HL-60 (cell line): Measurements from ENCODE around the gene SPACA4.

ENCODE experiments used
- DNase-seq, 2 experiments: peaks; one replicate each; pipeline ENCODE4 v3.0.0-alpha.2; 2010 to 2020; ENCODE audit warnings: low read depth in 1 of 2, low spot score in 1 of 2
- H3K27ac ChIP-seq: fragments of 250-450 bp; sonication (Bioruptor Pico); replicated peaks from 2 replicates; pipeline ENCODE4 v1.5.1; 2020; ENCODE audit warnings: mild to moderate bottlenecking, moderate library complexity
- H3K27me3 ChIP-seq: fragments of 250-450 bp; sonication (Bioruptor Pico); 2 replicates; pipeline ENCODE4 v1.5.1; 2021; ENCODE audit warnings: mild to moderate bottlenecking, moderate library complexity; ENCODE audit not compliant: insufficient read depth, poor library complexity, severe bottlenecking
- H3K4me3 ChIP-seq: replicated peaks from 2 replicates; pipeline ENCODE4 v1.5.1; 2011; ENCODE audit warnings: mild to moderate bottlenecking, control low read depth, low read length; ENCODE audit not compliant: insufficient read depth
- GABPA ChIP-seq: IDR thresholded peaks from 2 replicates; pipeline ENCODE4 v1.6.1; 2012; ENCODE audit warnings: low read depth
- POLR2AphosphoS5 ChIP-seq: IDR thresholded peaks from 2 replicates; pipeline ENCODE4 v1.6.1; 2012; ENCODE audit warnings: low read depth
- SPI1 ChIP-seq: IDR thresholded peaks from 2 replicates; pipeline ENCODE4 v1.6.1; 2012; ENCODE audit warnings: low read depth, mild to moderate bottlenecking, borderline replicate concordance
- long read RNA-seq: library from polyadenylated mRNA; unstranded; transcript quantifications from one replicate; pipeline ENCODE4 v2.0.0, GENCODE V29; 2020
- TF ChIP-seq, protein P1 (sequence below): IDR thresholded peaks from one replicate; pipeline ENCODE4 v1.5.1; 2011; ENCODE audit warnings: low read length, control low read depth, inconsistent platforms; ENCODE audit not compliant: insufficient read depth
- TF ChIP-seq, protein P2 (sequence below): IDR thresholded peaks from 2 replicates; pipeline ENCODE4 v1.6.1; 2012; ENCODE audit warnings: low read depth; ENCODE audit not compliant: insufficient replicate concordance

SPACA4 gene, protein sequence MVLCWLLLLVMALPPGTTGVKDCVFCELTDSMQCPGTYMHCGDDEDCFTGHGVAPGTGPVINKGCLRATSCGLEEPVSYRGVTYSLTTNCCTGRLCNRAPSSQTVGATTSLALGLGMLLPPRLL
- long read RNA-seq, result 0 reads

DNA sequence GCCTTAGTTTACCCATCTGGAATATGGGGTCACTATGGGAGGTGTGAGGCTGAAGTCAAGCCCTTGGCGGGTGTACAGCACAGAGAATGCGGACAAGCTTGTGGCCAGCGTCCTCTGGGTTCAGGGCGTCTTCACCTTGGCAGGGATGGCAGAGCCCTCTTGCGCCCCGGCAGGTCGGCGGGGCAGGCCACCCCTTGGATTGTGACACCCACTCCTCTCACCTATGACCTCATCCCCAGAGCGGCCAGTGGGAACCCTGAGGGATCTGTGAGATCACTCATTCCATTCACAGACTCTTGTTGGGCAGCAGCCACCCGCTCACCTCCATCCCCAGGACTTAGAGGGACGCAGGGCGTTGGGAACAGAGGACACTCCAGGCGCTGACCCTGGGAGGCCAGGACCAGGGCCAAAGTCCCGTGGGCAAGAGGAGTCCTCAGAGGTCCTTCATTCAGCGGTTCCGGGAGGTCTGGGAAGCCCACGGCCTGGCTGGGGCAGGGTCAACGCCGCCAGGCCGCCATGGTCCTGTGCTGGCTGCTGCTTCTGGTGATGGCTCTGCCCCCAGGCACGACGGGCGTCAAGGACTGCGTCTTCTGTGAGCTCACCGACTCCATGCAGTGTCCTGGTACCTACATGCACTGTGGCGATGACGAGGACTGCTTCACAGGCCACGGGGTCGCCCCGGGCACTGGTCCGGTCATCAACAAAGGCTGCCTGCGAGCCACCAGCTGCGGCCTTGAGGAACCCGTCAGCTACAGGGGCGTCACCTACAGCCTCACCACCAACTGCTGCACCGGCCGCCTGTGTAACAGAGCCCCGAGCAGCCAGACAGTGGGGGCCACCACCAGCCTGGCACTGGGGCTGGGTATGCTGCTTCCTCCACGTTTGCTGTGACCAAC is at the start of gene SPACA4:
Gene SPACA4 (plus strand): TSS at position 280 of the 896 bp plus-strand sequence. CDS start 237 bp downstream, at position 517.
- TF ChIP-seq, protein P1, sequence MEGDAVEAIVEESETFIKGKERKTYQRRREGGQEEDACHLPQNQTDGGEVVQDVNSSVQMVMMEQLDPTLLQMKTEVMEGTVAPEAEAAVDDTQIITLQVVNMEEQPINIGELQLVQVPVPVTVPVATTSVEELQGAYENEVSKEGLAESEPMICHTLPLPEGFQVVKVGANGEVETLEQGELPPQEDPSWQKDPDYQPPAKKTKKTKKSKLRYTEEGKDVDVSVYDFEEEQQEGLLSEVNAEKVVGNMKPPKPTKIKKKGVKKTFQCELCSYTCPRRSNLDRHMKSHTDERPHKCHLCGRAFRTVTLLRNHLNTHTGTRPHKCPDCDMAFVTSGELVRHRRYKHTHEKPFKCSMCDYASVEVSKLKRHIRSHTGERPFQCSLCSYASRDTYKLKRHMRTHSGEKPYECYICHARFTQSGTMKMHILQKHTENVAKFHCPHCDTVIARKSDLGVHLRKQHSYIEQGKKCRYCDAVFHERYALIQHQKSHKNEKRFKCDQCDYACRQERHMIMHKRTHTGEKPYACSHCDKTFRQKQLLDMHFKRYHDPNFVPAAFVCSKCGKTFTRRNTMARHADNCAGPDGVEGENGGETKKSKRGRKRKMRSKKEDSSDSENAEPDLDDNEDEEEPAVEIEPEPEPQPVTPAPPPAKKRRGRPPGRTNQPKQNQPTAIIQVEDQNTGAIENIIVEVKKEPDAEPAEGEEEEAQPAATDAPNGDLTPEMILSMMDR, result no peak
- TF ChIP-seq, protein P2, sequence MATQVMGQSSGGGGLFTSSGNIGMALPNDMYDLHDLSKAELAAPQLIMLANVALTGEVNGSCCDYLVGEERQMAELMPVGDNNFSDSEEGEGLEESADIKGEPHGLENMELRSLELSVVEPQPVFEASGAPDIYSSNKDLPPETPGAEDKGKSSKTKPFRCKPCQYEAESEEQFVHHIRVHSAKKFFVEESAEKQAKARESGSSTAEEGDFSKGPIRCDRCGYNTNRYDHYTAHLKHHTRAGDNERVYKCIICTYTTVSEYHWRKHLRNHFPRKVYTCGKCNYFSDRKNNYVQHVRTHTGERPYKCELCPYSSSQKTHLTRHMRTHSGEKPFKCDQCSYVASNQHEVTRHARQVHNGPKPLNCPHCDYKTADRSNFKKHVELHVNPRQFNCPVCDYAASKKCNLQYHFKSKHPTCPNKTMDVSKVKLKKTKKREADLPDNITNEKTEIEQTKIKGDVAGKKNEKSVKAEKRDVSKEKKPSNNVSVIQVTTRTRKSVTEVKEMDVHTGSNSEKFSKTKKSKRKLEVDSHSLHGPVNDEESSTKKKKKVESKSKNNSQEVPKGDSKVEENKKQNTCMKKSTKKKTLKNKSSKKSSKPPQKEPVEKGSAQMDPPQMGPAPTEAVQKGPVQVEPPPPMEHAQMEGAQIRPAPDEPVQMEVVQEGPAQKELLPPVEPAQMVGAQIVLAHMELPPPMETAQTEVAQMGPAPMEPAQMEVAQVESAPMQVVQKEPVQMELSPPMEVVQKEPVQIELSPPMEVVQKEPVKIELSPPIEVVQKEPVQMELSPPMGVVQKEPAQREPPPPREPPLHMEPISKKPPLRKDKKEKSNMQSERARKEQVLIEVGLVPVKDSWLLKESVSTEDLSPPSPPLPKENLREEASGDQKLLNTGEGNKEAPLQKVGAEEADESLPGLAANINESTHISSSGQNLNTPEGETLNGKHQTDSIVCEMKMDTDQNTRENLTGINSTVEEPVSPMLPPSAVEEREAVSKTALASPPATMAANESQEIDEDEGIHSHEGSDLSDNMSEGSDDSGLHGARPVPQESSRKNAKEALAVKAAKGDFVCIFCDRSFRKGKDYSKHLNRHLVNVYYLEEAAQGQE, result no peak
- no peak for TF ChIP-seq GABPA
- no peak for TF ChIP-seq SPI1
- no peak for TF ChIP-seq POLR2AphosphoS5
- H3K4me3 ChIP-seq, result no peak within 1 kb of the TSS
- H3K27me3 ChIP-seq, result no peaks in the 10 kb centered on the region
- no peak within 1 kb of the TSS for H3K27ac ChIP-seq
- no peak for DNase-seq

- H3K27me3 ChIP-seq, result peaks cover 13% of the 10 kb centered on the region
- DNase-seq, result no peak
- no peak overlapping the region for H3K4me3 ChIP-seq
- TF ChIP-seq POLR2AphosphoS5 (no peak), SPI1 (no peak)
- no peak overlapping the region for H3K27ac ChIP-seq
These were observed 49.7 kb upstream of the SPACA4 start for GRCh38 chr19:48556825-48557224.

DNA sequence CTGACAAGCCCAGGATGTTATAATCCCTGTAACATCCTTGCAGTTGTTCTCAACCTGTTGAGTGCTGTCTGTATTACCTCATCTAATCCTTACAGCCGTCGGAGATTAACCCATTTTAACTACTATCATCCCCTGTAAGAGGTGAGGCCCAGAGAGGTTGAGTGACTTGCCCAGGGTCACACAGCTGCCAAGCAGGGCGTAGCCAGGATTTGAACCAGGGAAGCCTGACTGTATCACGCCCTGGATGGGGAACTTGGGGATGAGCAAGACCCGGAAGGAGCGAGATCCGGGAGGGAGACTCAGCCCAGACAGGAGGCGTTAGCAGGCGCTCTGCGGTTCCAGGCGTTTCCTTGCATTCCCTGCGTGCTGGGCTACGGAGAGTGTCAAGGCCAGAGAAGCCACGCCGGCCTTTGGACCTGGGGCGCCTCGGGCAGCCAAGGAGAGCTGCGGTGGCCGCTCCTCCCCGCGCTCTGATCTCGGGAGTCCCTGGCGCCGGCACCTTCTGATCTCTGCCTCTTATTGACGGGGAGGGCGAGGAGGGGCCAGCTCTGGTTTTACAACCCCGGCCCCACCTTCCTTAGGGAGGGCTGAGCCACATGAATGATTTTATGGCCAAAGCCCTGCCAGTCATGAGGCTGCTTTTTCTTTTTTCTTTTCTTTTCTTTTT is 48.4 kb upstream of the SPACA4 start:
- H3K27me3 ChIP-seq, result peaks cover 4% of the 10 kb centered on the region
- DNase-seq, result peak; percentile 25 to 50
- no peak overlapping the region for H3K4me3 ChIP-seq
- TF ChIP-seq GABPA (no peak), POLR2AphosphoS5 (no peak), SPI1 (no peak)
- TF ChIP-seq, protein P2, result no peak
- TF ChIP-seq, protein P1, result no peak
- H3K27ac ChIP-seq, result no peak overlapping the region

DNA sequence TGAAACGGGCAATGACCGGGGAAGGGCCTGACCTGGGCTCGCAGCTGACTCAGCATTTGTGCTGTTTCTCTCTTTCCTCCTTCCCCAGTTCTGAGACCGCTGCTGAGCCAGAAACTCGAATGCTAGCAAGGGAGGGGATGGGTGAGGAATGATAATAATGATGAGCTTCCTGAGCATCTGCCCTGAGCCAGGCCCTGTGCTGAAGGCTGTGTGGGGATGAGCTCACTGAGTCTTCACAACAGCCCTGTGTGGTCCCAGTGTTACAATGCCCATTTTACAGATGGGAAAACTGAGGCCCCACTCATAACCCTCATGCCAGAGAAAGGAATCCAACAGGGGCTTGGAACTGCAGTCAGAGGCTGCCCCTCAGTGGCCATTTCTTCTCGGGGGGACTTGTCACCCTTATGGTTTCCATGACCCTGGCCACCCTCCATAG is 46.4 kb upstream of the SPACA4 start:
- DNase-seq, result no peak
- Histone ChIP-seq H3K4me3 (no peak overlapping the region), H3K27ac (no peak overlapping the region), H3K27me3 (no peaks in the 10 kb centered on the region)
- TF ChIP-seq, protein P2, result no peak
- TF ChIP-seq GABPA, result no peak
- TF ChIP-seq, protein P1, result no peak
- no peak for TF ChIP-seq SPI1
- no peak for TF ChIP-seq POLR2AphosphoS5
